Measurements from ENCODE around the gene GMDS. TPM values are rescaled to one million over a fixed set of nuclear protein-coding genes. Genes with fewer than 3 reads are reported as not detected.

GMDS gene
- total and polyA plus RNA-seq, 2 donors, result 19.9 to 28.4 TPM

- Histone ChIP-seq H3K4me1 (ENCODE audit: control insufficient read depth in 2 of 2, insufficient read depth in 2 of 2, low read length in 2 of 2) (peaks cover 18 to 51% of the 10 kb centered on the region in 2 donors), H3K9me3 (ENCODE audit: control insufficient read depth in 2 of 2, insufficient read depth in 1 of 2, low read length in 1 of 2) (peaks cover 0 to 13% of the 10 kb centered on the region in 2 donors), H3K4me3 (ENCODE audit: low read length in 2 of 2) (peak overlapping the region in 1 of 2 donors; percentile 69), H3K36me3 (ENCODE audit: control insufficient read depth in 2 of 2, insufficient read depth in 2 of 2, low read length in 1 of 2) (no peaks in the 10 kb centered on the region), H3K27ac (ENCODE audit: low read depth in 1 of 2, low read length in 1 of 2) (no peak overlapping the region), H3K27me3 (ENCODE audit: control insufficient read depth in 2 of 2, insufficient read depth in 1 of 2, low read length in 1 of 2) (peaks cover 89 to 98% of the 10 kb centered on the region in 2 donors)
- peak in 1 of 9 donors; percentile 31 for DNase-seq (ENCODE audit: low read depth in 6 of 9, low spot score in 9 of 9)
- 9% methylated on average over 59 of the region's 59 CpGs for WGBS
These were observed 637.0 kb downstream of the GMDS start for GRCh38 chr6:1608222-1609040.

- peaks cover 92 to 98% of the 10 kb centered on the region in 2 donors for H3K27me3 ChIP-seq (ENCODE audit: control insufficient read depth in 2 of 2, insufficient read depth in 1 of 2, low read length in 1 of 2)
- 8% methylated on average over 32 of the region's 32 CpGs for WGBS
- H3K4me1 ChIP-seq (ENCODE audit: control insufficient read depth in 2 of 2, insufficient read depth in 2 of 2, low read length in 2 of 2), result peaks cover 18 to 51% of the 10 kb centered on the region in 2 donors
- H3K4me3 ChIP-seq (ENCODE audit: low read length in 2 of 2), result peak overlapping the region in 1 of 2 donors; percentile 4
- H3K36me3 ChIP-seq (ENCODE audit: control insufficient read depth in 2 of 2, insufficient read depth in 2 of 2, low read length in 1 of 2), result no peaks in the 10 kb centered on the region
- peak in 1 of 9 donors; percentile 54 for DNase-seq (ENCODE audit: low read depth in 6 of 9, low spot score in 9 of 9)
- no peak overlapping the region for H3K27ac ChIP-seq (ENCODE audit: low read depth in 1 of 2, low read length in 1 of 2)
- peaks cover 0 to 13% of the 10 kb centered on the region in 2 donors for H3K9me3 ChIP-seq (ENCODE audit: control insufficient read depth in 2 of 2, insufficient read depth in 1 of 2, low read length in 1 of 2)
These were observed 637.7 kb downstream of the GMDS start for GRCh38 chr6:1607516-1608221.

- H3K36me3 ChIP-seq (ENCODE audit: control insufficient read depth in 2 of 2, insufficient read depth in 2 of 2, low read length in 1 of 2), result no peaks in the 10 kb centered on the region
- WGBS, result 10% methylated on average over 22 of the region's 22 CpGs
- no peak overlapping the region for H3K4me3 ChIP-seq (ENCODE audit: low read length in 2 of 2)
- DNase-seq (ENCODE audit: low read depth in 6 of 9, low spot score in 9 of 9), result peak in 1 of 9 donors; percentile 48
- H3K27me3 ChIP-seq (ENCODE audit: control insufficient read depth in 2 of 2, insufficient read depth in 1 of 2, low read length in 1 of 2), result peaks cover 94 to 98% of the 10 kb centered on the region in 2 donors
- peaks cover 18 to 49% of the 10 kb centered on the region in 2 donors for H3K4me1 ChIP-seq (ENCODE audit: control insufficient read depth in 2 of 2, insufficient read depth in 2 of 2, low read length in 2 of 2)
- H3K27ac ChIP-seq (ENCODE audit: low read depth in 1 of 2, low read length in 1 of 2), result no peak overlapping the region
- peaks cover 0 to 13% of the 10 kb centered on the region in 2 donors for H3K9me3 ChIP-seq (ENCODE audit: control insufficient read depth in 2 of 2, insufficient read depth in 1 of 2, low read length in 1 of 2)
These were observed 638.5 kb downstream of the GMDS start for GRCh38 chr6:1606780-1607515.

GRCh38 chr6:1605893-1606779, 639.3 kb downstream of the GMDS start:
- no peaks in the 10 kb centered on the region for H3K36me3 ChIP-seq (ENCODE audit: control insufficient read depth in 2 of 2, insufficient read depth in 2 of 2, low read length in 1 of 2)
- peak in 1 of 9 donors; percentile 21 for DNase-seq (ENCODE audit: low read depth in 6 of 9, low spot score in 9 of 9)
- peaks cover 18 to 47% of the 10 kb centered on the region in 2 donors for H3K4me1 ChIP-seq (ENCODE audit: control insufficient read depth in 2 of 2, insufficient read depth in 2 of 2, low read length in 2 of 2)
- H3K27me3 ChIP-seq (ENCODE audit: control insufficient read depth in 2 of 2, insufficient read depth in 1 of 2, low read length in 1 of 2), result peaks cover 93 to 98% of the 10 kb centered on the region in 2 donors
- H3K4me3 ChIP-seq (ENCODE audit: low read length in 2 of 2), result no peak overlapping the region
- 14% methylated on average over 26 of the region's 26 CpGs for WGBS
- peaks cover 0 to 13% of the 10 kb centered on the region in 2 donors for H3K9me3 ChIP-seq (ENCODE audit: control insufficient read depth in 2 of 2, insufficient read depth in 1 of 2, low read length in 1 of 2)
- H3K27ac ChIP-seq (ENCODE audit: low read depth in 1 of 2, low read length in 1 of 2), result no peak overlapping the region

- Histone ChIP-seq H3K27me3 (ENCODE audit: control insufficient read depth in 2 of 2, insufficient read depth in 1 of 2, low read length in 1 of 2) (peaks cover 93 to 98% of the 10 kb centered on the region in 2 donors), H3K4me3 (ENCODE audit: low read length in 2 of 2) (peak overlapping the region in 1 of 2 donors; percentile 45), H3K4me1 (ENCODE audit: control insufficient read depth in 2 of 2, insufficient read depth in 2 of 2, low read length in 2 of 2) (peaks cover 14 to 43% of the 10 kb centered on the region in 2 donors), H3K36me3 (ENCODE audit: control insufficient read depth in 2 of 2, insufficient read depth in 2 of 2, low read length in 1 of 2) (no peaks in the 10 kb centered on the region), H3K9me3 (ENCODE audit: control insufficient read depth in 2 of 2, insufficient read depth in 1 of 2, low read length in 1 of 2) (peaks cover 0 to 13% of the 10 kb centered on the region in 2 donors), H3K27ac (ENCODE audit: low read depth in 1 of 2, low read length in 1 of 2) (no peak overlapping the region)
- DNase-seq (ENCODE audit: low read depth in 6 of 9, low spot score in 9 of 9), result peak in 1 of 9 donors; percentile 41
- WGBS, result 5% methylated on average over 65 of the region's 65 CpGs
These were observed 640.2 kb downstream of the GMDS start for GRCh38 chr6:1605004-1605892.

- DNase-seq (ENCODE audit: low read depth in 6 of 9, low spot score in 9 of 9), result peak in 4 of 9 donors; percentile 66 to 81 (median 75)
- Histone ChIP-seq H3K36me3 (ENCODE audit: control insufficient read depth in 2 of 2, insufficient read depth in 2 of 2, low read length in 1 of 2) (no peaks in the 10 kb centered on the region), H3K9me3 (ENCODE audit: control insufficient read depth in 2 of 2, insufficient read depth in 1 of 2, low read length in 1 of 2) (peaks cover 0 to 13% of the 10 kb centered on the region in 2 donors), H3K27me3 (ENCODE audit: control insufficient read depth in 2 of 2, insufficient read depth in 1 of 2, low read length in 1 of 2) (peaks cover 93 to 100% of the 10 kb centered on the region in 2 donors), H3K27ac (ENCODE audit: low read depth in 1 of 2, low read length in 1 of 2) (no peak overlapping the region), H3K4me1 (ENCODE audit: control insufficient read depth in 2 of 2, insufficient read depth in 2 of 2, low read length in 2 of 2) (peaks cover 13 to 43% of the 10 kb centered on the region in 2 donors), H3K4me3 (ENCODE audit: low read length in 2 of 2) (peak overlapping the region in 1 of 2 donors; percentile 45)
- WGBS, result 2% methylated on average over 85 of the region's 85 CpGs
These were observed 641.0 kb downstream of the GMDS start for GRCh38 chr6:1604158-1605003.

GRCh38 chr6:1603708-1604107, 641.7 kb downstream of the GMDS start:
- 71% methylated on average over 15 of the region's 15 CpGs for WGBS
- Histone ChIP-seq H3K36me3 (ENCODE audit: control insufficient read depth in 2 of 2, insufficient read depth in 2 of 2, low read length in 1 of 2) (no peaks in the 10 kb centered on the region), H3K27me3 (ENCODE audit: control insufficient read depth in 2 of 2, insufficient read depth in 1 of 2, low read length in 1 of 2) (peaks cover 91 to 100% of the 10 kb centered on the region in 2 donors), H3K4me1 (ENCODE audit: control insufficient read depth in 2 of 2, insufficient read depth in 2 of 2, low read length in 2 of 2) (peaks cover 11 to 39% of the 10 kb centered on the region in 2 donors), H3K9me3 (ENCODE audit: control insufficient read depth in 2 of 2, insufficient read depth in 1 of 2, low read length in 1 of 2) (peaks cover 0 to 13% of the 10 kb centered on the region in 2 donors), H3K27ac (ENCODE audit: low read depth in 1 of 2, low read length in 1 of 2) (no peak overlapping the region), H3K4me3 (ENCODE audit: low read length in 2 of 2) (no peak overlapping the region)
- no peak for DNase-seq (ENCODE audit: low read depth in 6 of 9, low spot score in 9 of 9)
